Chondrocyte (in vitro differentiated cells): ENCODE results near the gene RBL1. TPM values are rescaled to one million over a fixed set of nuclear protein-coding genes. Genes with fewer than 3 reads are reported as not detected.
"Not testable (repeated sequence)": the region's sequence is repeated elsewhere in the genome, so short reads cannot be mapped to it uniquely, and the experiment has no call there.

Experiments used
- DNase-seq: peaks from one replicate; pipeline ENCODE4 v3.0.0; 2021; ENCODE audit warnings: mixed read lengths, low spot score
- H3K27ac Mint-ChIP-seq: one replicate; pipeline ENCODE4 v1.8.0; 2021; ENCODE audit warnings: mild to moderate bottlenecking, moderate library complexity, mixed read lengths; ENCODE audit not compliant: unreplicated experiment
- H3K27me3 Mint-ChIP-seq: 2 replicates; pipeline ENCODE4 v1.8.0; 2021; ENCODE audit warnings: low read depth, mixed read lengths
- H3K36me3 Mint-ChIP-seq: 2 replicates; pipeline ENCODE4 v1.8.0; 2021; ENCODE audit warnings: low read depth, mixed read lengths
- H3K4me1 Mint-ChIP-seq: 2 replicates; pipeline ENCODE4 v1.8.0; 2021; ENCODE audit warnings: low read depth, mild to moderate bottlenecking, mixed read lengths
- H3K4me3 Mint-ChIP-seq: one replicate; pipeline ENCODE4 v1.8.0; 2021; ENCODE audit warnings: mild to moderate bottlenecking, moderate library complexity, mixed read lengths; ENCODE audit not compliant: unreplicated experiment
- H3K9me3 Mint-ChIP-seq: 2 replicates; pipeline ENCODE4 v1.8.0; 2021; ENCODE audit warnings: low read depth, mixed read lengths
- total RNA-seq: library from RNA; stranded (reverse); gene quantifications from 3 replicates; pipeline ENCODE4 v1.2.1, GENCODE V29; 2021
- TF ChIP-seq, protein P1 (sequence below): fragments of 200-600 bp; sonication (generic); IDR thresholded peaks from 2 replicates; pipeline ENCODE4 v1.5.0; 2021; ENCODE audit warnings: antibody characterized with exemption, mild to moderate bottlenecking, moderate library complexity

The RBL1 gene
- total RNA-seq, 1 donor from 2014 or later: 4.5 TPM

- Mint-ChIP-seq H3K36me3 (peaks cover 14% of the 10 kb centered on the region), H3K4me3 (no peak overlapping the region), H3K27ac (no peak overlapping the region), H3K9me3 (no peaks in the 10 kb centered on the region), H3K27me3 (no peaks in the 10 kb centered on the region), H3K4me1 (no peaks in the 10 kb centered on the region)
- no peak for DNase-seq
- TF ChIP-seq, protein P1, sequence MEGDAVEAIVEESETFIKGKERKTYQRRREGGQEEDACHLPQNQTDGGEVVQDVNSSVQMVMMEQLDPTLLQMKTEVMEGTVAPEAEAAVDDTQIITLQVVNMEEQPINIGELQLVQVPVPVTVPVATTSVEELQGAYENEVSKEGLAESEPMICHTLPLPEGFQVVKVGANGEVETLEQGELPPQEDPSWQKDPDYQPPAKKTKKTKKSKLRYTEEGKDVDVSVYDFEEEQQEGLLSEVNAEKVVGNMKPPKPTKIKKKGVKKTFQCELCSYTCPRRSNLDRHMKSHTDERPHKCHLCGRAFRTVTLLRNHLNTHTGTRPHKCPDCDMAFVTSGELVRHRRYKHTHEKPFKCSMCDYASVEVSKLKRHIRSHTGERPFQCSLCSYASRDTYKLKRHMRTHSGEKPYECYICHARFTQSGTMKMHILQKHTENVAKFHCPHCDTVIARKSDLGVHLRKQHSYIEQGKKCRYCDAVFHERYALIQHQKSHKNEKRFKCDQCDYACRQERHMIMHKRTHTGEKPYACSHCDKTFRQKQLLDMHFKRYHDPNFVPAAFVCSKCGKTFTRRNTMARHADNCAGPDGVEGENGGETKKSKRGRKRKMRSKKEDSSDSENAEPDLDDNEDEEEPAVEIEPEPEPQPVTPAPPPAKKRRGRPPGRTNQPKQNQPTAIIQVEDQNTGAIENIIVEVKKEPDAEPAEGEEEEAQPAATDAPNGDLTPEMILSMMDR: no peak
Observed at GRCh38 chr20:36998652-36999051, 97.1 kb downstream of the RBL1 start.

DNA sequence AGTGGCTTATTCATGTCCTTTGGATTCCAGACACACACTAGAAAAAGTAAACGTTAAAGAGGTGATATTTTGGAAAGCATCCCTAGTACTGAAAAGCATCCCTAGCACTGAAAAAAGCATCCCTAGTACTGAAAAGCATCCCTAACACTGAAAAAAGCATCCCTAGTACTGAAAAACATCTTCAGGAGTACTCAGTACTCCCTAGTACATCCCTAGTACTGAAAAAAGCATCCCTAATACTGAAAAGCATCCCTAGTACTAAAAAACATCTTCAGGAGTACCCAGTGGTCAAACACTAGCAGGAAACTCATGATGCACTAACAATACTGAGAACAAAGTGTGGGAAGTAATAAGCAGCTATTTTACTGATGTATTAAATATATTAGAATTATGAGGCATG, 98.7 kb downstream of the RBL1 start:
- DNase-seq: no peak
- Mint-ChIP-seq H3K9me3 (peaks cover 7% of the 10 kb centered on the region), H3K27ac (no peak overlapping the region), H3K4me3 (no peak overlapping the region), H3K4me1 (no peaks in the 10 kb centered on the region), H3K27me3 (no peaks in the 10 kb centered on the region), H3K36me3 (peaks cover 15% of the 10 kb centered on the region)
- TF ChIP-seq, protein P1: no peak

DNA sequence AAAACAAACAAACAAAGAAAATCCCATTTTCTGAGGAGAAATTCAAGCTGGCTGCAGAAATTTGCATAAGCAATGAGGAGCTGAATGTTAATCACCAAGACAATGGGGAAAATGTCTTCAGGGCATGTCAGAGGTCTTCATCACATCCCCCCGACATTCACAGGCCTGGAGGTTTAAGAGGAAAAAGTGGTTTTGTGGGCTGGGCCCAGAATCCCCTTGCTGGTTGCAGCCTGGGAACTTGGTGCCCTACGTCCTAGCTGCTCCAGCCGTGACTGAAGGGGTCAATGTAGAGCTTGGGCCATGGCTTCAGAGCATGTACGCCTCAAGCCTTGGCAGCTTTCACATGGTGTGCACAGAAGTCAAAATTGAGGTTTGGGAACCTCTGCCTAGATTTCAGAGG, 101.6 kb downstream of the RBL1 start:
- H3K4me3 Mint-ChIP-seq, DNase-seq, H3K9me3 Mint-ChIP-seq, H3K27me3 Mint-ChIP-seq, H3K4me1 Mint-ChIP-seq, H3K27ac Mint-ChIP-seq: not testable (repeated sequence)
- peaks cover 14% of the 10 kb centered on the region for H3K36me3 Mint-ChIP-seq

GRCh38 chr20:36992802-36993334, 102.9 kb downstream of the RBL1 start:
- no peak overlapping the region for H3K4me3 Mint-ChIP-seq

DNA sequence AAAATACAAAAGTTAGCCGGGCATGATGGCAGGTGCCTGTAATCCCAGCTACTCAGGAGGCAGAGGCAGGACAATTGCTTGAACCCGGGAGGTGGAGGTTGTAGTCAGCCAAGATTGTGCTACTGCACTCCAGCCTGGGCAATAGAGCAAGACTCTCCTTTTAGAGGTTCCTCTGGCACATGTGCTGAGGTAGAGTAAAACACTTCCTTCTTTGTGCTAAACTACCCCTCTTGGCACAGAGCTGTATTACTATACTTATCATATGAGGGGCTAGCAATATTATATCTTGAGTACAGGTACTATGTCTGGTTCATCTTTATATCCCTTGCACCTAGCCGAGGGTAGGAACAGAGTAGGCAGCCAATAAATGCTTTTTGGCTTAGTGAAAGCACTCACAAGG, 104.1 kb downstream of the RBL1 start:
- TF ChIP-seq, protein P1: no peak

More at GRCh38 chr20:36992802-36993334, 102.9 kb downstream of the RBL1 start:
- TF ChIP-seq, protein P1: no peak
- DNase-seq: no peak
- H3K27me3 Mint-ChIP-seq: no peaks in the 10 kb centered on the region
- H3K4me1 Mint-ChIP-seq: no peaks in the 10 kb centered on the region
- H3K9me3 Mint-ChIP-seq: peaks cover 7% of the 10 kb centered on the region
- no peak overlapping the region for H3K27ac Mint-ChIP-seq
- H3K36me3 Mint-ChIP-seq: peaks cover 14% of the 10 kb centered on the region

GRCh38 chr20:36989797-36990196, 106.0 kb downstream of the RBL1 start:
- H3K27ac Mint-ChIP-seq: no peak overlapping the region
- peaks cover 7% of the 10 kb centered on the region for H3K9me3 Mint-ChIP-seq
- DNase-seq: no peak
- peaks cover 6% of the 10 kb centered on the region for H3K36me3 Mint-ChIP-seq
- no peaks in the 10 kb centered on the region for H3K27me3 Mint-ChIP-seq
- H3K4me3 Mint-ChIP-seq: no peak overlapping the region
- no peaks in the 10 kb centered on the region for H3K4me1 Mint-ChIP-seq
- TF ChIP-seq, protein P1: no peak

More for the DNA sequence above, 104.1 kb downstream of the RBL1 start:
- H3K27me3 Mint-ChIP-seq: no peaks in the 10 kb centered on the region
- no peak overlapping the region for H3K4me3 Mint-ChIP-seq
- H3K4me1 Mint-ChIP-seq: no peaks in the 10 kb centered on the region
- peaks cover 14% of the 10 kb centered on the region for H3K36me3 Mint-ChIP-seq
- H3K9me3 Mint-ChIP-seq: peaks cover 7% of the 10 kb centered on the region
- H3K27ac Mint-ChIP-seq: no peak overlapping the region
- no peak for DNase-seq
